Endothelial cell of umbilical vein (primary cell): ENCODE results near the gene MPHOSPH8. TPM values are rescaled to one million over a fixed set of nuclear protein-coding genes. Genes with fewer than 3 reads are reported as not detected.
A peak's percentile ranks its signal among the peaks of the same experiment; 100 is the strongest.

Experiments
- BruUV-seq: library from RNA; stranded (reverse); fragments of 400-500 nt; replicated peaks from 2 replicates; lab custom pipeline; 2021; lab: Mats Ljungman, UMichigan
- CTCF ChIA-PET: fragments of 300-600, 350-600 bp; sonication (Branson Sonifier 250); formaldehyde crosslinking; loops from one replicate; lab custom pipeline; 2021; ENCODE audit warnings: antibody characterized with exemption, inconsistent platforms; lab: Charles Lee
- POLR2A ChIA-PET: fragments of 300-600, 350-600 bp; sonication (Branson Sonifier 250); formaldehyde crosslinking; loops from one replicate; lab custom pipeline; 2021; ENCODE audit warnings: antibody characterized with exemption, inconsistent platforms; lab: Charles Lee
- DNase-seq: peaks from one replicate; pipeline ENCODE4 v3.0.0-alpha.2; 2011; ENCODE audit warnings: low read depth, low spot score
- FAIRE-seq: peaks from 2 replicates; lab custom pipeline; 2011; peaks lifted over from hg19 to GRCh38; lab: Jason Lieb, UNC
- H2AFZ ChIP-seq: 2 replicates; pipeline ENCODE4 v1.6.0; 2012; ENCODE audit warnings: low read depth, low read length, control low read depth, inconsistent platforms
- H3K27ac ChIP-seq: 2 replicates; pipeline ENCODE4 v1.5.1; 2011; ENCODE audit warnings: low read depth, mild to moderate bottlenecking, control low read depth, low read length, moderate library complexity; ENCODE audit not compliant: insufficient read depth
- H3K27me3 ChIP-seq, 2 experiments: 2 replicates each; pipeline versions ENCODE4 v1.6.0 to v1.6.1; 2011; ENCODE audit warnings: low read length in 2 of 2, mixed read lengths in 1 of 2; ENCODE audit not compliant: control insufficient read depth in 2 of 2, insufficient read depth in 2 of 2
- H3K36me3 ChIP-seq, 2 experiments: 2 replicates in 1 of 2; 3 replicates in 1 of 2; pipeline ENCODE4 v1.5.1; 2011; ENCODE audit warnings: low read length in 2 of 2, mild to moderate bottlenecking in 1 of 2, moderate library complexity in 1 of 2; ENCODE audit not compliant: control insufficient read depth in 2 of 2, insufficient read depth in 2 of 2; ENCODE audit errors: extremely low read depth in 1 of 2
- H3K4me1 ChIP-seq: 3 replicates; pipeline ENCODE4 v1.5.1; 2011; ENCODE audit warnings: mild to moderate bottlenecking, low read length; ENCODE audit not compliant: control insufficient read depth, insufficient read depth; ENCODE audit errors: extremely low read depth
- H3K4me2 ChIP-seq: 2 replicates; pipeline ENCODE4 v1.6.1; 2011; ENCODE audit warnings: low read length, control low read depth, mixed read lengths; ENCODE audit not compliant: insufficient read depth
- H3K4me3 ChIP-seq, 3 experiments: fragments of 200-600 bp in 1 of 3; sonication (generic), shearing (Covaris generic) in 1 of 3; replicated peaks in 1 of 3; 2 replicates each; pipeline ENCODE4 v1.5.1; 2011 to 2016; ENCODE audit warnings: control low read depth in 3 of 3, low read length in 3 of 3, mild to moderate bottlenecking in 2 of 3, inconsistent platforms in 1 of 3, low read depth in 1 of 3, moderate library complexity in 1 of 3; ENCODE audit not compliant: insufficient read depth in 1 of 3
- H3K79me2 ChIP-seq: 2 replicates; pipeline ENCODE4 v1.6.0; 2012; ENCODE audit warnings: low read length, inconsistent platforms; ENCODE audit not compliant: control insufficient read depth, insufficient read depth
- H3K9ac ChIP-seq: replicated peaks from 2 replicates; pipeline ENCODE3; 2011; ENCODE audit warnings: low read length, control low read depth; ENCODE audit not compliant: insufficient read depth; ENCODE audit errors: extremely low read depth
- H3K9me1 ChIP-seq: replicated peaks from 3 replicates; pipeline ENCODE4 v1.6.0; 2011; ENCODE audit warnings: mild to moderate bottlenecking, low read length; ENCODE audit not compliant: control insufficient read depth, insufficient read depth; ENCODE audit errors: extremely low read depth
- H3K9me3 ChIP-seq: replicated peaks from 2 replicates; pipeline ENCODE4 v1.5.1; 2012; ENCODE audit warnings: low read length, inconsistent platforms; ENCODE audit not compliant: control insufficient read depth, insufficient read depth
- H4K20me1 ChIP-seq: replicated peaks from 2 replicates; pipeline ENCODE3; 2011; ENCODE audit warnings: mild to moderate bottlenecking, low read length; ENCODE audit not compliant: control insufficient read depth, insufficient read depth; ENCODE audit errors: extremely low read depth
- CTCF ChIP-seq, 2 donors: IDR thresholded peaks; 1 replicate in 1 of 2; 2 replicates in 1 of 2; pipeline ENCODE4 v1.5.1; 2011; ENCODE audit warnings: low read length in 2 of 2, mild to moderate bottlenecking in 2 of 2, moderate library complexity in 2 of 2, control low read depth in 1 of 2, inconsistent platforms in 1 of 2, low read depth in 1 of 2; ENCODE audit not compliant: insufficient read depth in 1 of 2; ENCODE audit errors: extremely low read depth in 1 of 2
- EZH2 ChIP-seq: IDR thresholded peaks from 2 replicates; pipeline ENCODE4 v1.6.1; 2012; ENCODE audit warnings: borderline replicate concordance, low read depth, mild to moderate bottlenecking, moderate library complexity, low read length, inconsistent platforms; ENCODE audit not compliant: severe bottlenecking
- FOS ChIP-seq: IDR thresholded peaks from 2 replicates; pipeline ENCODE4 v1.6.1; 2011; ENCODE audit warnings: mild to moderate bottlenecking, low read length, moderate library complexity, borderline replicate concordance; ENCODE audit not compliant: insufficient read depth
- GATA2 ChIP-seq: IDR thresholded peaks from 2 replicates; pipeline ENCODE4 v1.7.0; 2011; ENCODE audit warnings: low read depth, mild to moderate bottlenecking, moderate library complexity, mixed read lengths, low read length; ENCODE audit not compliant: insufficient read length, insufficient read depth
- JUN ChIP-seq: IDR thresholded peaks from 2 replicates; pipeline ENCODE4 v1.6.1; 2011; ENCODE audit warnings: borderline replicate concordance, low read depth; ENCODE audit not compliant: insufficient read length, insufficient read depth
- MAX ChIP-seq: IDR thresholded peaks from 2 replicates; pipeline ENCODE4 v1.6.1; 2011; ENCODE audit not compliant: insufficient read depth, insufficient read length
- MYC ChIP-seq: IDR thresholded peaks from one replicate; pipeline ENCODE4 v1.6.1; 2011; ENCODE audit warnings: mild to moderate bottlenecking, low read depth, low read length
- POLR2A ChIP-seq: IDR thresholded peaks from 2 replicates; pipeline ENCODE4 v1.6.1; 2012; ENCODE audit warnings: low read depth, mild to moderate bottlenecking, control low read depth, low read length
- POLR2AphosphoS5 ChIP-seq: IDR thresholded peaks from 2 replicates; pipeline ENCODE4 v1.6.1; 2012; ENCODE audit warnings: low read depth, mild to moderate bottlenecking, control low read depth, low read length, moderate library complexity; ENCODE audit not compliant: insufficient read depth
- dilution Hi-C: fragments of 300-500 bp; cut with MboI; formaldehyde crosslinking; loops from one replicate; pipeline ENCODE4 v1.15.0; 2019; ENCODE audit warnings: low sequenced_read_pairs; ENCODE audit not compliant: extremely low pct_ligation_motif_present
- intact Hi-C: fragments of 100-400 bp; cut with micrococcal nuclease; formaldehyde crosslinking; loops from one replicate; pipeline ENCODE4 v1.10.0; 2022
- polyA plus RNA-seq, 4 experiments: library from polyadenylated mRNA; depleted of rRNA in 3 of 4; stranded (reverse) in 3 of 4; unstranded in 1 of 4; fragments of >200 nt; gene quantifications; 2 replicates each; pipeline versions ENCODE4 v1.2.1 to v1.2.3, GENCODE V29; 2011 to 2012; ENCODE audit warnings: missing spikeins in 1 of 4
- total RNA-seq: library from RNA; stranded (reverse); gene quantifications from 2 replicates; pipeline ENCODE4 v1.2.3, GENCODE V29; 2021

MPHOSPH8 gene
- total and polyA plus RNA-seq, 2 donors (not counting 3 experiments of a cell fraction or from before 2014, with no cell fraction given), result 16.2 to 31.5 TPM

GRCh38 chr13:19632915-19633478 is 462 bp upstream of the MPHOSPH8 start:
- FAIRE-seq (no peak), DNase-seq (no peak)
- Histone ChIP-seq H3K9ac (peak overlapping the region; percentile 34), H3K4me3 (peak overlapping the region; percentile 51 to 93 (median 76)), H3K27me3 (no peaks in the 10 kb centered on the region), H3K4me2 (peak overlapping the region; percentile 61), H2AFZ (peak overlapping the region; percentile 99), H3K4me1 (peaks cover 19% of the 10 kb centered on the region), H3K36me3 (no peaks in the 10 kb centered on the region), H3K9me3 (no peaks in the 10 kb centered on the region), H3K9me1 (no peaks in the 10 kb centered on the region), H3K79me2 (peaks cover 40% of the 10 kb centered on the region), H4K20me1 (no peaks in the 10 kb centered on the region), H3K27ac (peak overlapping the region; percentile 50)
- CTCF ChIA-PET, result interaction anchor here (1.5 to 2.6 kb wide), 3 partner anchors 15 to 231 kb away, joined by 3 to 15 read pairs (median 8); no protein-coding TSS in a partner anchor
- dilution Hi-C loops (no loop called here), intact Hi-C loops (loop anchor here (2.0 to 5.0 kb wide), 3 partner anchors 150 to 229 kb away; partner anchors contain the start of genes PSPC1 and ZMYM5)
- TF ChIP-seq MYC, result no peak
- peak; percentile 51 for TF ChIP-seq POLR2AphosphoS5
- POLR2A ChIA-PET, result no interaction called here
- TSS peak; percentile 60 for BruUV-seq

- H3K9ac ChIP-seq, result peak overlapping the region; percentile 53
- H3K9me3 ChIP-seq, result no peaks in the 10 kb centered on the region
- no peaks in the 10 kb centered on the region for H4K20me1 ChIP-seq
- BruUV-seq, result TSS peak; percentile 32
- peak overlapping the region; percentile 76 to 93 (median 84) for H3K4me3 ChIP-seq
- H3K79me2 ChIP-seq, result peaks cover 47% of the 10 kb centered on the region
- DNase-seq (peak; percentile 56), FAIRE-seq (peak; percentile 56)
- intact Hi-C loops (loop anchor here (1.0 to 5.0 kb wide), 3 partner anchors 32 to 228 kb away; partner anchors contain the start of gene ZMYM5), dilution Hi-C loops (no loop called here)
- no peak for TF ChIP-seq MYC
- TF ChIP-seq EZH2, result no peak
- no peak for TF ChIP-seq POLR2A
- TF ChIP-seq FOS, result no peak
- no peak for TF ChIP-seq JUN
- no peak for TF ChIP-seq MAX
- no peak for TF ChIP-seq GATA2
- no peak for TF ChIP-seq CTCF (IDR thresholded peaks at IDR 0.05; ENCODE audit: extremely low read depth in 1 of 2, insufficient read depth in 1 of 2, low read depth in 1 of 2, low read length in 2 of 2)
- TF ChIP-seq POLR2AphosphoS5, result no peak
- no peaks in the 10 kb centered on the region for H3K36me3 ChIP-seq
- H3K4me1 ChIP-seq, result peaks cover 19% of the 10 kb centered on the region
- H3K9me1 ChIP-seq, result no peaks in the 10 kb centered on the region
- ChIA-PET CTCF (interaction anchor here (1.5 to 2.6 kb wide), 4 partner anchors 16 to 230 kb away, joined by 3 to 15 read pairs (median 6); no protein-coding TSS in a partner anchor), POLR2A (no interaction called here)
- peak overlapping the region; percentile 93 for H2AFZ ChIP-seq
- no peaks in the 10 kb centered on the region for H3K27me3 ChIP-seq
- H3K4me2 ChIP-seq, result peak overlapping the region; percentile 80
- peak overlapping the region; percentile 27 for H3K27ac ChIP-seq
Measured at GRCh38 chr13:19634256-19634740, 839 bp downstream of the MPHOSPH8 start.
